Upper lobe of left lung (tissue), 4 donors: Measurements from ENCODE around the gene PAM.

Source experiments
- CTCF ChIP-seq, 6 experiments: fragments of 450-650 bp in 4 of 6; fragments of 200-600 bp in 2 of 6; sonication (generic) in 2 of 6; IDR thresholded peaks; one replicate each; pipeline ENCODE4 v1.5.1; 2016 to 2019; ENCODE audit warnings: antibody characterized with exemption in 6 of 6
- EP300 ChIP-seq, 4 donors: sonication (generic); formaldehyde crosslinking; IDR thresholded peaks; one replicate each; pipeline ENCODE4 v1.5.1; 2017; ENCODE audit warnings: antibody characterized with exemption in 4 of 4, control low read depth in 2 of 4
- POLR2A ChIP-seq, 4 donors: fragments of 450-650 bp; IDR thresholded peaks; one replicate each; pipeline ENCODE4 v1.5.1; 2016 to 2017; ENCODE audit warnings: antibody characterized with exemption in 4 of 4, mild to moderate bottlenecking in 2 of 4
- POLR2AphosphoS5 ChIP-seq, 2 donors: sonication (generic); formaldehyde crosslinking; IDR thresholded peaks; one replicate each; pipeline ENCODE4 v1.5.1; 2017; ENCODE audit warnings: antibody characterized with exemption in 2 of 2

- TF ChIP-seq CTCF (IDR thresholded peaks at IDR 0.05) (no peak), POLR2A (IDR thresholded peaks at IDR 0.05) (no peak), POLR2AphosphoS5 (IDR thresholded peaks at IDR 0.05) (no peak), EP300 (IDR thresholded peaks at IDR 0.05) (no peak)
Observed at GRCh38 chr5:102799017-102799416, 43.9 kb downstream of the PAM start.
